Astrocyte of the cerebellum (primary cell): Measurements from ENCODE around the gene CIAO3.

Experiments used
- DNase-seq: peaks from one replicate; pipeline ENCODE4 v3.0.0-alpha.2; 2011; ENCODE audit warnings: low read depth
- H3K4me3 ChIP-seq: 2 replicates; pipeline ENCODE4 v1.5.1; 2011; ENCODE audit warnings: mild to moderate bottlenecking, low read depth, low read length, moderate library complexity
- in situ Hi-C: cut with HindIII; loops from 2 replicates; pipeline ENCODE4 v1.10.0; 2017; ENCODE audit warnings: low sequenced_read_pairs
- TF ChIP-seq, protein P1 (sequence below): IDR thresholded peaks from 2 replicates; pipeline ENCODE4 v1.5.1; 2012; ENCODE audit warnings: low read length, low read depth, moderate library complexity, mild to moderate bottlenecking; ENCODE audit errors: missing control alignments

CIAO3 gene

DNA sequence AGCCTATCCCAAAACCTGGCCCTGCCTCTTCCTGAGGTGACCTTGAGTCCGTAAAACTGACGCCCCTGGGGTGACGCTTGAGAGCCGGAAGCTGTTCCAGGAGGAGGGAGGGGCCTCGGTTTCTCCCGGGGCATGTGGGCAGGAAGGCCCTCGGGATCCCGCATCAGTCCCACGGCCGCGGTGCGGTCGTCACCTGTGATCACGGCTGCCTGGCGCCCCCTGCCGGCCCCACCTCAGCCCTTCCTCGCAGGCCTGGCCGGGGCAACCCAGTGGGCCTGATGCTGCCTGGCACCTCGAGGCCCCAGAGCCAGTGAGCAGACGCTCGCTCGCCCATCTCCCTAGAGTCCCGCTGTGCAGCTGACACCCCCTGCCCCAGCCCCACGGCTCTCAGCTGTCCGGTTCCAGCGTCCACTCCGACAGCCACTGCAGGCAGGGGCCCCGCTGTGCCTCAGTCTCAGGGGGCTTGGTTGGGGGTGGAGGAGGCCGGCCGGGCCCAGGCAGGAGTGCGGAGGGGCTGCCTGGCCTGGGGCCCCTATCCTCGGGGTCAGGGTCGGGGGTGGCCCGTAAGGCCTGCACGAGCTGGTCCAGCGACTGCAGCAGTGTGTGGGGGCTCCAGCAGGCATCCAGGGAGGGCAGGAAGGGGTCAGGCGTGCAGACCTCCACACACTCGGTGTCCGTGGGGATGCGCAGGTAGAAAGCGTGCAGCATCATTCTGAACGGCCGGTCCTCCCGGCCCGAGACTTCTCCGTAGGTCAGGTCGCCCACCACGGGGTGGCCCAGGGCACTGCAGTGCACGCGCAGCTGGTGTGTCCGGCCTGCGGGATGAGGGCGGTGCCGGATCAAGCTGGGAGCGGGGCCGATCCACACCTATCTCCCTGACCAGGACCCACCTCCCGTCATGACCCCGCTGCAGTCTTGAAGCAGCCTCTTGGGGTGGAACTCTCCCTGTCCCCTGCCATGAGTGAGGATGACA, 45.1 kb upstream of the CIAO3 start:
- TF ChIP-seq, protein P1, sequence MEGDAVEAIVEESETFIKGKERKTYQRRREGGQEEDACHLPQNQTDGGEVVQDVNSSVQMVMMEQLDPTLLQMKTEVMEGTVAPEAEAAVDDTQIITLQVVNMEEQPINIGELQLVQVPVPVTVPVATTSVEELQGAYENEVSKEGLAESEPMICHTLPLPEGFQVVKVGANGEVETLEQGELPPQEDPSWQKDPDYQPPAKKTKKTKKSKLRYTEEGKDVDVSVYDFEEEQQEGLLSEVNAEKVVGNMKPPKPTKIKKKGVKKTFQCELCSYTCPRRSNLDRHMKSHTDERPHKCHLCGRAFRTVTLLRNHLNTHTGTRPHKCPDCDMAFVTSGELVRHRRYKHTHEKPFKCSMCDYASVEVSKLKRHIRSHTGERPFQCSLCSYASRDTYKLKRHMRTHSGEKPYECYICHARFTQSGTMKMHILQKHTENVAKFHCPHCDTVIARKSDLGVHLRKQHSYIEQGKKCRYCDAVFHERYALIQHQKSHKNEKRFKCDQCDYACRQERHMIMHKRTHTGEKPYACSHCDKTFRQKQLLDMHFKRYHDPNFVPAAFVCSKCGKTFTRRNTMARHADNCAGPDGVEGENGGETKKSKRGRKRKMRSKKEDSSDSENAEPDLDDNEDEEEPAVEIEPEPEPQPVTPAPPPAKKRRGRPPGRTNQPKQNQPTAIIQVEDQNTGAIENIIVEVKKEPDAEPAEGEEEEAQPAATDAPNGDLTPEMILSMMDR, result peak; percentile 73
- no peak overlapping the region for H3K4me3 ChIP-seq
- in situ Hi-C loops, result no loop called here
- no peak for DNase-seq

DNA sequence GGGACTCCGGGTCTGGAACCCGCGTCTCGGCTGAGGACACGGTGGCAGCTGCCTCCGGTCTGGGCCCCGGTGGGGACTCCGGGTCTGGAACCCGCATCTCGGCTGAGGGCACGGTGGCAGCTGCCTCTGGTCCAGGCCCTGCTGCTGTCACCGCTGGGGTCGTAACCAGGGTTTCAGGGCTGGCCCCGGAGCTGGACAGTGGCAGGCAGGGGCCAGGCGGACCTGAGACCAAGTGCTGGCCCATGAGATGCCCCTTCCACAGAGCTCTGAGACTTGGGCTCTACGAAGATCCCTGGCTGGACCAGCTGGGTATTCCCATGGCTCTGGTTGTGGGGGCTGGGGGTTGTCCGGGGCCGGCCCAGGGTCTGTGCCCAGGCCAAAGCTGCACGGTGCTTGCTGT, 43.6 kb upstream of the CIAO3 start:
- in situ Hi-C loops, result no loop called here
- no peak overlapping the region for H3K4me3 ChIP-seq
- no peak for DNase-seq
- TF ChIP-seq, protein P1, result no peak

DNA sequence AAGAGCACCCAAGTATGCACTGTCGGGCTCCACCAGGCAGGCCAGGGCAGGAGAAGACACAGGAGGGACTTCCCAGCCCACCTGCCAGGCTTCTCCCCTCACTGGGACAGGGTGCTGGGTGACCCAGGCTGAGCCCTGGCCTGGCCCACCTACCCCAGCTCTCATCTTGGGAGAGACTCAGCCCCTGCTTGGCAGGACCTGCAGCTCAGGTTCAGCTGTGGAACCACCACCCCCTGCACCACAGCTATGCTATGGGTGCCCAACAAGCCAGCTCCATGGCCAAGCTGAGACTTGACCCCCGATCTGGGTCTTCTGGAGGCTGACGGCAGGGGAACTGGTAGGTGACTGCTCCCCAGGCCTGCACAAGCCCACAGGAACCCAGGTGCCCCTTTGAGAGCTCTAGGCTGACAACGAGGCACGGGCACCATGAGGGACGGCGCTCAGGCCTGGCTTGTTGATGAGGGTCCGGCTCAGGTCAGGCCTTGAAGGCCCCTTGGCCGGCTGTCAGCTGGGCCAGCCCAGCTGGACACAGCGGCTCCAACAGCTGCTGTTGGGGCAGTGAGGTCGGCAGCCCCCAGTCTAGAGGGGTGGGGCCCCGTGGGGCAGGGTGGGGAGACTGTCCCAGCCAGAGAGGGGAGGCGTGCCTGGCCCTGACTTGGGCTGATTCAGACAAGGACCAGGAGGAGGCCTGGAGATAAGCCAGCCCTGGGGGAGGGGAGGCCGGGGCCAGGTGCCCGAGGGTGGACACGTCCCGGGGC, 42.8 kb upstream of the CIAO3 start:
- in situ Hi-C loops, result no loop called here
- no peak for DNase-seq
- TF ChIP-seq, protein P1, result no peak
- no peak overlapping the region for H3K4me3 ChIP-seq

DNA sequence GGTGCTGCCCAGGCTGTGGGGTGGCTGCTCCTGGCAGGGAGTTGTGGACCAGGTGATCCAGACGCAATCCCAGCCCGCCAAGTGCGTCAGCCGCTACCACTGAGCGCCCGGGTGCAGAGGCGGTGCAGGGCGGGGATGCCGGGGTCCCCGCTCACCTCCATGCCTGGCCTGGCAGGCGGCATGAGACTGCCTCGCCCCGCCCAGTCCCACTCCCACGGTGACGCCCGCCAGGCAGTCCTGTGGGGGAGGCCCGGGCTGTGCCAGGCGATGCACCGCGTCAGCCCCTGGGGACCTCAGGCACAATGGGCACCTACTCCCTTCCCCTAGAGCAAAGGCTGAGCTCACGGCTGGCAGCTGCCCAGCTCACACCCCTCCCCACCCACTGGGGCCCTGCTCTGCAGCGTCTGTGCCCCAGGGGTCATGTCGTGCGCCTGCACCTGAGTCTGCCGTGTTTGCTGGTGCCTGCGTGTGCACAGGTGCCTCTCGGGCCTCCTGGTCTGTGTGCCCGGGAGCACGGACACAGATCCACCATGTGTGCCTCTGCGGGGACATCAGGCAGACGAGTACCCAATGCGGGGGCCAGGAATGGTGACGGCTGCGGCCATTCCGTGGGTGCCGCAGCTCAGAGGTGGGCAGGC, 42.1 kb upstream of the CIAO3 start:
- TF ChIP-seq, protein P1, result no peak
- no peak for DNase-seq
- in situ Hi-C loops, result no loop called here
- H3K4me3 ChIP-seq, result no peak overlapping the region

DNA sequence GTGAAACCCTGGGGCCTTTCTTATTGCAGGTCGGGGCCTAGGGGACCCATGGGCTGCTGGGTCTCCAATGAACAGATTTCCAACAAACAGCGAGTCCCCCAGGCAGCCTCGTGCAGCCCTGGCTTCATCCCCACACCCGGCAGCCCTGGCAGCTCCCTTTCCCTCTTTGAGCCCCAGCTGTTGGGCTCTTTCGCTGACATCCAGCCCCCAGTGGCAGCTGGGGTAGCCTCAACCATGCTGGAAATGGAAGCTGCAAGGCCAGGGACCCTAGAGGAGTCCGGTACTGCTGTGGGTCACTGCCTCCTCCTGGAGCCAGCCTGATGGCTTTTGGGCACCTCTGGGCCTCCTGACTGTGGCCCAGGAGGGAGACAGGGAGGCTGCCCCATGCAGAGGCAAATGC, 41.5 kb upstream of the CIAO3 start:
- no peak for DNase-seq
- no peak overlapping the region for H3K4me3 ChIP-seq
- TF ChIP-seq, protein P1, result no peak
- in situ Hi-C loops, result no loop called here

DNA sequence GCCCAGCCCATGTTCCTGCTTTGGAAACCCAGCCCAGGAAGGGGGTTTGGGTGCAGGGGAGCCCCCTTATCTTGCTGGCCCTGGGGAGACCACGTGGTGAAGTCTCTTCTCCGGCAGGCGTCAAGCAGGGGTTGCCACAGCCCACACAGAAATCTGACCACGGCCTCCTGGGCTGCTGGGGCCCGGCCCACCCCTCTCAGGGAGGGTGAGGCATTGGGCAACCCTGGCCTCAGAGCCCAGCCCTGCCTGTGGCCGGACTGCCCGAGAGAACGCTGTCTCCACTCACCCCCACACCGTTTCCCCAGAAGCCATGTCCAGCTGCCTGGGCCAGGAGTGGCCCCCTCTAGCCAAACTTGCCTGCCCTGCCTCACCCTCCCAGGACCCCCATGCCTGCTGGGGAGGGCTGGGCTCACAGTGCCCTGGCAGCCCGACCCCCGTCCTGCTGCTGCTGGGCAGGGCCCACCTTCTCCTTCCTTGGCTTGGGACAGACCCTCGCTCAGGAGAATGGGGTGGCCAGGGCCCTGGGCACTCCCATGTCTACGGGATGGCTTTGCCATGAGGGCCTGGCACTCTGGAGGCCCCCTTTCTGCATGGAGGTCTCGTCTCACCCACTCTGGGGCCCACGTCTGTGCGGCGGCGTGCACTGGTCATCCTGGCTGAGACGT, 40.7 kb upstream of the CIAO3 start:
- no peak for DNase-seq
- no peak overlapping the region for H3K4me3 ChIP-seq
- in situ Hi-C loops, result no loop called here
- TF ChIP-seq, protein P1, result no peak
